Astrocyte of the hippocampus (primary cell): ENCODE data around the gene C9orf85.
"Not testable (repeated sequence)": the region's sequence is repeated elsewhere in the genome, so short reads cannot be mapped to it uniquely, and the experiment has no call there.

Experiments used
- DNase-seq: peaks from one replicate; pipeline ENCODE4 v3.0.0; 2011; ENCODE audit warnings: low read depth, low spot score

The C9orf85 gene

GRCh38 chr9:71911061-71911907 is at the start of gene C9orf85, which contains the start of gene ABHD17B:
Gene C9orf85, plus strand, starts transcription at chr9:71911639. Its CDS starts 96 bp downstream, at chr9:71911735.
Gene ABHD17B, minus strand, starts transcription at chr9:71911193. Its CDS starts 36,113 bp downstream, at chr9:71875080.
- peak; percentile 100 for DNase-seq

DNA sequence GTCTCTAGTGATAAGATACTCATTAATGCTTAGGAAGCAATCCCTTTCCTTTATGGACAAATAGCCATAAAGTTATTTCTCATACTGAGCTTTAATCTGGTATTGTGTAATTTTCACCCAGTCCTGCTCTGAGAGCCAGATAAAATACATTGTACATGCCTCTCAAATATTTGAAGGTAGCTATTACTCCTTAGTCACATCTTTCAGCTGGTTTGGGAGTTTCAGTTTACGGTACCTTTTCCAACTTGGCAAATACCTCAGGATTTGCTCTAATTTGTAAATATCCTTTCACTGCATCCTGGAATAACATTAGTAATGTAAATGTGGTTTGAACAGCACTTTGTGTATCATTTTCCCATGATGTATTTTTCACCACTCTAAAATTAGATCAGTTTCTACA is 47.8 kb upstream of the C9orf85 start:
- no peak for DNase-seq

GRCh38 chr9:71875345-71875744 is 36.1 kb upstream of the C9orf85 start:
- DNase-seq, result no peak

DNA sequence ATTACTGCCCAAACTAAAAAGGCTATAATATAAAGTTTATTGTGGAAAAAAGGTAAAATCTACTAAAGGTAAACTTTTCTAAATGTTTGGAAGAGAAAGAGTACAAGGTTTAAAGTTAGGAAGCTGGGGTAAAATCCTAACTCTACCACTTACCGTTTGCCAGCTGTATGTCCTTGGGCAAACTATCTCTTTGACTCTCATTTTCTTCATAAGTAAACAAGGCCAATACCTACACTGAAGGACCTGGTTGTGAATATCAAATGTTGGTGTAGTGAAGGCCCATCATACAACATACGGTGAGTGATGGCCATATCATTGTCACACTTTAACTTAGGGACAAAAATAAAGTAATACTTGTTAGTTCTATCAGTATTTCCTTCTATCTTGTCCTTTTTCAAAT is 35.3 kb upstream of the C9orf85 start:
- DNase-seq, result no peak

DNA sequence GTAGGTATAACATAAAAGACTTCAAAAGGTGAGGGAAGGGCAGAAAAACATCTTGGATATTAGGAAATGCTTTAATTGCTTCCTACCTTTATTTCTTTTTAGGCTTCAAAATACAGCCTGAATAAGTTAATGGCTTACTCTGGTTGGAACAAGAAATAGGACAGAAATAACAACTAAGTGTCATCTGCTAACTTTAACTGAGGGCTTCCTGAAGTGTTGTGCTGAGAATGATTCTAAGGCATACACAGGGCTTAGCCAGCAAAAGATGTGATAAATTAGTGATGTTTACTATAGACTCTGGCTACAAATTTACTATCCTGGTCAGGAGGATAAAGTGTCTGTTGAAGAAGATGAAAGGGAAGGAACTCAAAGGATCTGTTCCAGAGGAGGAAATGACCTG is 34.6 kb upstream of the C9orf85 start:
- no peak for DNase-seq

DNA sequence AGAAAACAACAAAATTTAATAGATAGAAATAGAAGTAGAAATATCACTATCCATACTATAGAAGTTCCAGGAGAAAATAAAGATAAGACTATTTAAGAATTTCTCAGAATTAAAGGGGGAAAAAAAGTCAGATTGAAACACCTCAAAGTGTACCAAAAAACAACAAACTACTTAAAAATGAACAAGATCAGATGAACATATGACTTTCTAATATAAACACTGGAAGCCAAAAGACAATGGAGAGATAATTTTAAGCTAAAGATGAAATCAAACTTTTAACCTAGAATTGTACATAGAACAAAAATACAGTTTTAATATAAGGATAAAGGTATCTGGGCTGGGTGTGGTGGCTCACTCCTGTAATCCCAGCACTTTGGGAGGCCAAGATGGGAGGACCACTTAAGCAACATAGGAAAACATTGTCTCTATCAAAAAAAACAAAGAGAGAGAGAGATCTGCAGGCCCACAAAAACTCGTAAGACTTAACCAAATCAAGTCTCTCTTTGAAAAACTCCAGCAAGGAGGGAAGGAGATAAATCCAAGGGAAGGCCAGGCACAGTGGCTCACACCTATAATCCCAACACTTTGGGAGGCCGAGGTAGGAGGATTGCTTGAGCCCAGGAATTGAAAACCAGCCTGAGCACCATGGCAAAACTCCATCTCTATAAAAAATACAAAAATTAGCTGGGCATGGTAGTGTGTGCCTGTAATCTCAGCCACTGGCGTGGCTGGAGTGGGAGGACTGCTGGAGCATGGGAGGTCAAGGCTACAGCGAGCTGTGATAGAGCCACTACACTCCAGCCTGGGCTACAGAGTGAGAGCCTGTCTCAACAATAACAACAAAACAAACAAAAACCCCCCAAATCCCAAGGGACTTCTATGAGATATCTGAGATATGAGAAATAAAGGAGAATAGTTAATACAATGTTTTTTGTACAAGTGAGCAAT is 32.8 kb upstream of the C9orf85 start:
- no peak for DNase-seq

DNA sequence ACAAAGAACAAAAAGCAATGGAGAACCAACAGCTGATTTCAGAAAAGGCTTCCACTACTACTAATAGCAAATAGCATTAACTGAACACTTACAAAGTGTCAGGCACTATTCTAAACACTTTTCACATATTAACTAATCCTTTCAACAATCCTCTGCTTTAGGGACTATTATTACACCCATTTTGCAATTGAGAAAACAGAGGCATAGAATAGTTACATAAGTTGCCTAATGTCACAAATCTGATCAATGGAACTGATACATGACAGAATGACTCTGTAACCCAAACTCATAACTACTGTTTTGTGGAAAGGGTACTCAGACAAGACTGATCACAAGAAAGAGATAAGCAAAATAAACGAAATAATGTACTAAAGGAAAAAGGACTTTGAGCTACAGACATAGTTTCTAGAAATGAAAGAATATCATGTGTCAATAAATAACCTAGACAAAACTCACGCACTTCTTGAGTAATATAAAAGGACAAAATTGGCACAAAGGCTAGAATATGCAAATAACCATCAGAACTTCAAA is 31.7 kb upstream of the C9orf85 start:
- no peak for DNase-seq

- no peak for DNase-seq
These were observed 27.4 kb upstream of the C9orf85 start for GRCh38 chr9:71884005-71884404.

DNA sequence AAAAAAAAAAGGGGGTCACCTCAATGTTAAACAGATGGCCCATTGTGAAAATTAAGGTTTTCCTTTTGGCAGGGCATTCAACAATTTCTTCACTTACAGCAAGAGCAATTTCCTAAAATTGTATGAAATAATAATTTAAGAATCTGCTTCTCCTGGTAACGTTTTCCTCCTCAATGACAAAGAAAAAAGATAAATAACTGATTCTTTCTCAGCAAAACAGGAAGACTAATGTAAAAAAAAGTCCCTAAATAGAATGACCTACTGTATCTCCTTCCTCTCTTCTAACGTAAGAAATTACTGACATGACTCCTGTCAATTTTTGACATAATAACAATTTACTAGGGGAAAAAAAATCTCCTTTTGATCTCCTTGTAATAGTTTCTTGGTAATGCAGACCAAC is 26.0 kb upstream of the C9orf85 start:
- DNase-seq, result no peak

DNA sequence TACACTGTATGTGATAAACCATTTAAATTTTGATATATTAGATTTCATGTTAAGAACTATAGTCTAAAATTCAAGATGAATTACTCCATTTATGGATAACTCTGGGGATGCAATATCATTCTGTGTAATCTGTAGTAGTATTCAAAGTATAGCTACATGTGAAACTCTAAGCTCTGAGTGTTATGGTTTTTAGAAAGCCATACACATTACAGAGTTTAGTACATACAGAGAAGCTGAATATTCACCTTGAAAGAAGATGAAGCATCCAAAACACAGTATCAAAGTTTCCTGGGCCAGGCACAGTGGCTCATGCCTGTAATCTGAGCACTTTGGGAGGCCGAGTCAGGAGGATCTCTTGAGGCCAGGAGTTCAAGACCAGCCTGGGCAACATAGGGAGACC is 25.4 kb upstream of the C9orf85 start:
- DNase-seq, result no peak

- no peak for DNase-seq
These were observed 24.9 kb upstream of the C9orf85 start for GRCh38 chr9:71886541-71886940.

DNA sequence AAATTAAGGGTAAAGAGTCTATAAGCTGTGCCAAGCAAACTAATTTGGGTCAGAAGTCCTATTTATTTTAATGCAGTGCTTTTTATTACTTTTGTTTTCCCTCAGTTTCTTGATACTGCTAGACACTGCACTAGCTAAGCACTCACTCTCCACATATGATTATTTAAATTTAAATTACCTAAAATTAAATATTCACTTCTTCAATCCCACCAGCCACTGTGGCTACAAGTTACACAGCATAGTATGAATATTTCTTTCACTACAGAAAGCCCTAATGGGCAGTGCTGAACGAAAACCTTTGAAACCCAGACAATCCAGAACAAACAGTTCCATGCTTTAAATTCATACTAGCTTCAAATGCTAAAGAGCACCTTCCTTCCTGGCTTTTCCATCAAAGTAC is 24.1 kb upstream of the C9orf85 start:
- no peak for DNase-seq

DNA sequence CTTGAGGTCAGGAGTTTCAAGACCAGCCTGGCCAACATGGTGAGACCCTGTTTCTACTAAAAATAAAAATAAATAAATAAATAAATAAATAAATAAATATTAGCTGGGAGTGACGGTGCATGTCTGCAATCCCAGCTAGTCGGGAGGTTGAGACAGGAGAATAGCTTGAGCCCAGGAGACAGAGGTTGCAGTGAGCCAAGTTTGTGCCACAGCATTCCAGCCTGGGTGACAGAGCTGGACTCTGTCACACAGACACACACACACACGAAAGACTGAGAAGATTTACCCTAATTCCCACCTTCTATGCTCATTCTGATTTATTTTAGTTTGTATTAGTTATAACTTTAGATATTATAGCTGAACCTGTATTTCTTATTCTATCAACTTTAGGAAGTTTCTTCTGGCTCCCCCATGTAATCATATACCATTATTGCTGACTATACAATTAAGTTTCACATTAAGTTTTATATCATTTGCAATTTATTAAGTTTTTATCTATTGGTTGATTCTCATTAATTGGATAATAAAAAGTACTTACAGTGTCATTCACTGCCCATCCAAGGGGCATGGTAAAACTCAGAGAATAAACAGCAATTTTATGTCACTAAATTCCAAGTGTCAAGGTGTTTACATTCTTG is 21.3 kb upstream of the C9orf85 start:
- no peak for DNase-seq

- DNase-seq, result no peak
These were observed 19.8 kb upstream of the C9orf85 start for GRCh38 chr9:71891557-71892189.

DNA sequence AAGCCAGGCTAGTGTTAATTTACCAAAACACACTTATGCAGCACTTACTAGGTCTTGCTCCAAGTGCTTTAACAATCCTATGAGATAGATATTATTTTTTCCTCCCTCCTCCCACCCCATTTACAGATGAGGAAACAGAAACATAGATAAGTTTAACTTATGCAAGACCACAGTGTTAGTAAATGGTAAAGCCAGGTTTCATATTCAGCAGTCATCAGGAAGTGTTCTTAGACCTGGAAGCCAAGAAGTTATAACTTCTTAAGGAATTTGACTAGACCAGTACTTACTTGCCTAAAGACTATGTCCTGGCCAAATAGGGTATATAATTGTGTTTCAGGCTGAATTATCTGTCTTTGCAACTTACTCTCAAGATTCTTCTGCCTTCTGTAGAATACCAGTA is 16.3 kb upstream of the C9orf85 start:
- DNase-seq, result no peak

GRCh38 chr9:71895955-71896354 is 15.5 kb upstream of the C9orf85 start:
- DNase-seq, result no peak

GRCh38 chr9:71896761-71897160 is 14.7 kb upstream of the C9orf85 start:
- no peak for DNase-seq

DNA sequence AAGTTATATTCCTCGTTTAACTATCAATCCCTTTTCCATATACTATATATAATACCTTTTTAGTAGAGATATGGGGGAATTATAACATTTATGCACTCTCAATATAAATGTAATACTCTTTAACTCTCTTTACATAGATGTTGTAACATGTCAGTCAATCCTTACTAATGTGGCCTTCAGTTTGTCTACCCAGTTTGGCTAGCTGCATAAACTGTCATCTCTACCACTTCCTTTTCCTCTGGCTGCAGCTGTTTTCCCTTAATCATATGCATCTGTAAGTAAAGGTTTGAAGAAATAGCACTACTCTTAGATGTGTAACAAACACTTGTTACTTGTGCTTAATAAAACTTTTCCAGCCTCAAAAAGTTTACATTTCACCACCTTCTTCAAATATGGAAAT is 13.9 kb upstream of the C9orf85 start:
- DNase-seq, result no peak

DNA sequence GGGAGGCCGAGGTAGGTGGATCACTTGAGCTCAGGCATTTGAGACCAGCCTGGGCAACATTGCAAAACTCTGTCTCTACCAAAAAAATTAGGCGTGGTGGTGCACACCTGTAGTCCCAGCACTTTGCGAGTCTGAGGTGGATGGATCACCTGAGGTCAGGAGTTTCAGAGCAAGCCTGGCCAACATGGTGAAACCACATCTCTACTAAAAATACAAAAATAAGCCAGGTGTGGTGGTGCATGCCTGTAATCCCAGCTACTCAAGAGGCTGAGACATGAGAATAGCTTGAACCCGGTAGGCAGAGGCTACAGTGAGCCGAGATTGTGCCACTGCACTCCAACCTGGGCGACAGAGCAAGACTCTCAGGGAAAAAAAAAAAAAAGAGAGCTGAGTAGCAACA is 12.7 kb upstream of the C9orf85 start:
- DNase-seq, result not testable (repeated sequence)

- DNase-seq, result no peak
These were observed 9.5 kb upstream of the C9orf85 start for GRCh38 chr9:71901695-71902597.
